Measurements from ENCODE around the gene ELMOD1.

Gene ELMOD1

GRCh38 chr11:107561688-107562087 is 29.3 kb upstream of the ELMOD1 start:
- DNase-seq (ENCODE audit: low read depth in 2 of 2), result peak; percentile 39 to 92
- H3K4me3 ChIP-seq (replicated peaks in 1 of 2; ENCODE audit: low read depth in 2 of 2, low read length in 2 of 2), result no peak overlapping the region
- TF ChIP-seq CTCF (IDR thresholded peaks at IDR 0.05; ENCODE audit: low read depth, low read length), result no peak

DNA sequence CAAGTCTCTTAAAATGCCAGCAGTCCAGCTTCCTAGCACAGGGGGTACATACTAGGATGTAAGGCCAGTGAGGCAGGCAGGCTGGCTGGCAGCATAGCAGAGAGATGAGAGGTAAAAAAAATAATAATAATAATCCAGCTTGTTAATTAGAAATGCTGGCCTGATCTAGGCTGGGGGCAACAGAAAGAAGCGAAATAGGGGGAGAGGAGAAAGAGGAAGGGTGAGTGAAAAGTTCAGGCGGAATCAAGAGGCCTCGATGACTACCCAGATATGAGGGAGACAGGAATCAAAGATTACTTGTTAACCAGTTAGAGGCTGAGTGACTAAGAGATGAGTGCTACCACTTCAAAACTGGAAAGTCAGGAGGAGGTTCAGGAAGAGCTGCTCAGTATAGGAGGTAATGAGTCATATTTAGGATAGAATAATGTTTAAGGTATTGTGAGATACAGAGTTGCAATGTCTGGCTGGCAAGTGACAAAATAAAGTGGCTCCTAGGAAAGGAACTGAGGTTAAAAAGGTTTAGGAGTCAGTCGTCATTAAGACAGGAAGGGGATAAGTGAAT is 28.2 kb upstream of the ELMOD1 start:
- peak; percentile 26 to 84 for DNase-seq (ENCODE audit: low read depth in 2 of 2)
- no peak overlapping the region for H3K4me3 ChIP-seq (replicated peaks in 1 of 2; ENCODE audit: low read depth in 2 of 2, low read length in 2 of 2)
- no peak for TF ChIP-seq CTCF (IDR thresholded peaks at IDR 0.05; ENCODE audit: low read depth, low read length)

- H3K4me3 ChIP-seq (replicated peaks in 1 of 2; ENCODE audit: low read depth in 2 of 2, low read length in 2 of 2), result no peak overlapping the region
- peak; percentile 64 for TF ChIP-seq CTCF (IDR thresholded peaks at IDR 0.05; ENCODE audit: low read depth, low read length)
- peak; percentile 69 to 70 for DNase-seq (ENCODE audit: low read depth in 2 of 2)
These were observed 27.2 kb upstream of the ELMOD1 start for GRCh38 chr11:107563702-107564101.

DNA sequence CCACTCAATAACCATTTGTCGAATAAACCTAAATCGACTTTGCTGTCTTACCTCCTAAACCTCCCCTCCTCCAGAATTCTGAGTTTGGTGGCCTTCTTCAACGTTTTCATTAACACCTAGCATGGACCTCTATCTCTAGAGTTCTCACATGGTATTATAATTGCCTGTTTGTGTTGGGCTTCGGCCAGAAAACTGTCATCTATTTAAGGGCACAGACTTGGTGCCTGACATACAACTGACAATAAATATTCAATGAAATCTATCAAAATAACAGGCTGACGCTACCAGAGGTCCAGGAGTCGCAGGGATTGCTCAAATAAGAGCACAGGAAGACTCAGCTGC is 26.1 kb upstream of the ELMOD1 start:
- TF ChIP-seq CTCF (IDR thresholded peaks at IDR 0.05; ENCODE audit: low read depth, low read length), result no peak
- DNase-seq (ENCODE audit: low read depth in 2 of 2), result no peak
- H3K4me3 ChIP-seq (replicated peaks in 1 of 2; ENCODE audit: low read depth in 2 of 2, low read length in 2 of 2), result peak overlapping the region; percentile 80 to 85

- DNase-seq (ENCODE audit: low read depth in 2 of 2), result peak; percentile 67 to 73
- peak within 1 kb of the TSS; percentile 80 to 85 for H3K4me3 ChIP-seq (replicated peaks in 1 of 2; ENCODE audit: low read depth in 2 of 2, low read length in 2 of 2)
- TF ChIP-seq CTCF (IDR thresholded peaks at IDR 0.05; ENCODE audit: low read depth, low read length), result no peak
These were observed 25.6 kb upstream of the ELMOD1 start, which contains the start of gene ALKBH8 for GRCh38 chr11:107565219-107565937. TSS of gene ALKBH8 (minus strand) at chr11:107565735. CDS start at chr11:107560893, 4,842 bp downstream.

- DNase-seq (ENCODE audit: low read depth in 2 of 2), result peak in 1 of 2 donors; percentile 29
These were observed 24.9 kb upstream of the ELMOD1 start for GRCh38 chr11:107565955-107566501.

GRCh38 chr11:107566569-107566968 is 24.4 kb upstream of the ELMOD1 start:
- no peak for TF ChIP-seq CTCF (IDR thresholded peaks at IDR 0.05; ENCODE audit: low read depth, low read length)
- no peak overlapping the region for H3K4me3 ChIP-seq (replicated peaks in 1 of 2; ENCODE audit: low read depth in 2 of 2, low read length in 2 of 2)
- DNase-seq (ENCODE audit: low read depth in 2 of 2), result no peak

More at GRCh38 chr11:107565955-107566501, 24.9 kb upstream of the ELMOD1 start:
- peak overlapping the region; percentile 80 to 85 for H3K4me3 ChIP-seq (replicated peaks in 1 of 2; ENCODE audit: low read depth in 2 of 2, low read length in 2 of 2)

Data from cardiac fibroblast (primary cell).